A673 (cell line): ENCODE data around the gene ADGRF1.

Experiments used
- CTCF ChIP-seq: fragments of 300-800, 200-600 bp; sonication (generic); conservative IDR thresholded peaks from 2 replicates; pipeline ENCODE4 v1.5.1; 2017; ENCODE audit warnings: low read depth, mild to moderate bottlenecking, antibody characterized with exemption, low read length, moderate library complexity, mixed read lengths
- EZH2 ChIP-seq: fragments of 200-600 bp; sonication (generic); IDR thresholded peaks from 2 replicates; pipeline ENCODE4 v1.6.1; 2017; ENCODE audit warnings: borderline replicate concordance, low read depth, mild to moderate bottlenecking, mixed read lengths, antibody characterized with exemption, low read length; ENCODE audit not compliant: poor library complexity, severe bottlenecking

- TF ChIP-seq CTCF, result peak; percentile 39; the same call in 1 of the 2 replicates
- no peak for TF ChIP-seq EZH2
These were observed 37.5 kb upstream of the ADGRF1 start for GRCh38 chr6:47079638-47080037.
